DMS153 (cell line): ENCODE data around the gene SYCP2L.
"Not testable (repeated sequence)": the region's sequence is repeated elsewhere in the genome, so short reads cannot be mapped to it uniquely, and the experiment has no call there.

ENCODE experiments used
- DNase-seq: peaks from one replicate; lab custom pipeline; 2025; lab: John Stamatoyannopoulos, UW

SYCP2L gene

GRCh38 chr6:10886691-10887502 is at the start of gene SYCP2L:
Gene SYCP2L (plus strand): TSS chr6:10887052. CDS start chr6:10887127, 75 bp downstream.
- DNase-seq, result no peak

DNA sequence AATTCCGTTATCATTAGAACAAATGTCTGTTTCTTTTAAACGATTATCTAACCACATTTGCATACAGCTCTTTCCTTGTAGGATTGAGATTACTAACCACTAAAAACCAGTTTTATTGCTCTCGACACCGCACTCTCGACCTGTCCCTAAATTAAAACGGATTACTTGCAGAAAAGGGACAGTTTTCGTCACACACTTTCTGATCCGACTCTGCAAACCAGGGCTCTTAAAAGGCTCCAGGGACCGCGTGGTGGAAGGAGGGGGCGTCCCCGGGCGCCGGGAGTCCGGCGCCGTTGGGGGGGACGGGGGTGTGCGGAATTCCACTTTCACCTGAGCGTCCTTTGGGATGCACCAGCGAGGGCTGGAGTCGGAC is 49.2 kb upstream of the SYCP2L start:
- DNase-seq, result no peak

DNA sequence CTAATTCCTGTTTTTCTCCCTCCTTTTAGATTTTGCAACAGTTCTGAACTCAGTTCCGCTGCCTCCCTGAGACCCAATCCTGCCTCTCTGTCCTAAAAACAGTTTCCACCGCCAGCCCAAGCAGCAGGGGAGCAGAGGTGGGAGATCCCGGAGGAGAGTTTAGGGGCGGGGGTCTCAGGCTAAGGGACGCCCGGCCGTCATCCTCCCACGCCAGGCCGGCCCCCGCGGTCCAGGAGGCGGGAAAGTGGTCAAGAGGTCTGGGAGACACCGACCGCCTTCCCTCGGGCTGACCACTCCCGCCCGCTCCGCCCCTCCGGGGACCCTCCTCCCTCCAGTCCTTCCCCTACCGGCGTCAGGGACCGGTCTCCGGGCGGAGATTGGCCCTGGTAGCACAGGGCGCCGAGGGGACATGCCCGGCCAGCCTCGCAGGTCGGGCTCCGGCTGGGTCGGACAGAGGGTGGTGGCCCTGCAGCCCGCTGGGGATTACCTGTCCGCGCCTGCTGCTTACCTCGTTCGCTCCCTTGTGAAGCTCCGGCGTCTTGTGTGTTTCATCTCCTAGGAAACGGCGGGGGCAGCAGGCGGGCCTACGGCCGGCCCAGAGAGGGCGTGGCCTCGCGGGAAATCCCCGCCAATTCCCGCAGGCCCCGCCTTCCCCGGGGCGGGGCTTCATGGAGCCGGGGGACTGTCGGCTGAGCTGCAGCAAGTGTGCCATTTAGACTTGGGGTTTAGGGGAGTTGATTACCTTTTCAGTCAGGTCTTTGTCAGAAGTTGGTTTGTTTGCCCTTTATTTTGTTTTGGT is 48.7 kb upstream of the SYCP2L start, which contains the start of gene MAK:
TSS of gene MAK (minus strand) at position 545 of the 799 bp plus-strand sequence. CDS start 7,891 bp downstream, outside the sequence.
- DNase-seq, result peak; percentile 83

- no peak for DNase-seq
Measured at GRCh38 chr6:10838794-10839333, 48.0 kb upstream of the SYCP2L start.

DNA sequence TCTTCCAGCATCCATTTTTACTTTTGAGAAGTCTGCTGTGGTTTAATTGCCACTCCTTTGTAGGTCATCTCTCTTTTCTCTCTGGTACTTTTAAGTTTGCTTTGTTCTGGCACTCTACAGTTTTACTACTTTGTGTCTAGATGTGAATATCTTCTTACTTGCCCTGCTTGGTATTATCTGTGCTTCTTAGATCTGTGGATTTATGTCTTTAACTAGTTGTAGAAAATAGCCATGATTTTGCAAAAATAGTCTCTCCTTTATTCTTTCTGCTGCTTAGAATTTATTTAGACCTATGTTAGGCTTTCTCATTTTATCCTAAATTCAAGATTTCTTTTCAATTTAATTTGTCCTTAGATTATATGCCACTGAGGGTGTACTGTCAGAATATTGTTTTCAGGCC is 43.3 kb upstream of the SYCP2L start:
- DNase-seq, result no peak

GRCh38 chr6:10847684-10848083 is 39.2 kb upstream of the SYCP2L start:
- no peak for DNase-seq

DNA sequence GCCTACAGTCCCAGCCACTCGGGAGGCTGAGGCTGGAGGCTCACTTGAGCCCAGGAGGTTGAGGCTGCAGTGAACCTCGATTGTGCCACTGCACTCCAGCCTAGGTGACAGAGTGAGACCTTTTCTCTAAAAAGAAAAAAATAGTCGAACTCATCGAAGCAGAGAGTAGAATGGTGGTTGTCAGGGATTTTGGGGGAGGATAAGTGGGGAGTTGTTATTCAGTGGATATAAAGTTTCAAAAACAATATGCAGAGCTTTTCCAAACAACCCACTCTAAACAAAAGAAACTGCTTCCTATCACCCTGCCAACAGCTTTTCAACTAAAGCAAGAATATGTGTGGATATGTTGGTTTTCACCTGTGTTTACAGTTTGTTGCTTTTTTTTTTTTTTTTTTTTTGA is 37.0 kb upstream of the SYCP2L start:
- DNase-seq, result no peak

DNA sequence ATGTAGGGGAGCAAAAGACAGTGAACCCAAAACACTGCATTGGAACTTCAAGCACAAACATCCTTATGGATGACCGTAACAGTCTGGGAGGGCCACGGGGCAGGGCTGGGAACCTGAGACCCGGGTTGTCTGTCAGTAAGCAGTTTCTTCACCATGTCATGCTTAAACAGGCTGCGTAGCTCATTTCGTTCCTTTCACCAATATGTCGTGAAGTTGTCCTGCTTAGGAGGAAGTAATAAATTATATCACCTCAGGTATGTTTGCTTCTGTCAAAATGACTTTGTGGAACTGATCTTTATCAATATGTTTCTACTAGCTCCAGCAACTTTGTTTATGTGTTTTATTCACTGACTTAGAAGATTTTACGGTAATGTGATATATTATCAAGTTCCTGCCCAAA is 36.1 kb upstream of the SYCP2L start:
- DNase-seq, result no peak

DNA sequence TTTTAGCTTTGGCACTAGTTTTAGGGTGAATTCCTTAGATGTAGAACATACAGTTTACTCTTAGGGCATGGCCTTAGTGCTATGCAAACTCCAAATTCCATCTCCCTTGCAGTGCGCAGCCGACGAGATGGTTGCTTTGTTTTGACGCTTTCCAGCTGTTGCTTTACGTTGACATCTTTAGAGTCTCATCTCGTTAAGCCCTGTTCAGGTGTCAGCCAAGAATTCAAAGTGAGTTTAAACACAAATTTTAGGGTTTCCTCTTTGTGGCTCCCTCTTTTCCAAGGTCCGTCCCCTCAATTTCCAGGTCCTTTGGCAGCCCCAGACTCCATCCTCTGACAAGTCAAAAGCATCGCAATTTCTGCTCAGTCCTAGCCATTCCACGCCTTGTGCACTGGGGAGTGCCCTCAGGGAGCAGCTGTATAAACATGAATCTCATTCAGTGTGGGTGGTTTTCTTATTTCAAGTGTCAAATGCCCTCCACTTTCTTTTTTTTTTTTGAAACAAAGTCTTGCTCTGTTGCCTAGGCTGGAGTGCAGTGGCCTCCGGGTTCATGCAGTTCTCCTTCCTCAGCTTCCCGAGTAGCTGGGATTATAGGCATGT is 34.4 kb upstream of the SYCP2L start:
- no peak for DNase-seq

- not testable (repeated sequence) for DNase-seq
Measured at GRCh38 chr6:10853849-10854300, 33.0 kb upstream of the SYCP2L start.

GRCh38 chr6:10854922-10855632 is 31.8 kb upstream of the SYCP2L start:
- DNase-seq, result no peak

- no peak for DNase-seq
Measured at GRCh38 chr6:10857259-10857658, 29.6 kb upstream of the SYCP2L start.

DNA sequence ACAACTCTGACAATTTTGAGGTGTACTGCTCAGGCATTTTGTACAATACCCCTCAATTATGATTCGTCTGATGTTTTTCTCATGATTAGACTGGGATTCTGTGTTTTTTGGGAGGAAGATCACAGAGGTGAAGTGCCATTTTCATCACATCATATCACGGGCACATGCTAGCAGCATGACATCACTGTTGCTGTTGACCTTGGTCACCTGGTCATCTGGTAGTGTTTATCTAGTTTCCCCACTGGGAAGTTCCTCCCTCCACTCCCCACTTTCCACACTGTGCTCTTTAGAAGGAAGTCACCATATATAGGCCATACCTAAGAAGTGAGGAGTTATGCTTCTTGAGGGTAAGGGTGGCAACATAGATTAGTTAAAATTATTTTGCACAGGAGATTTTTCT is 25.8 kb upstream of the SYCP2L start:
- no peak for DNase-seq

GRCh38 chr6:10862361-10862760 is 24.5 kb upstream of the SYCP2L start:
- no peak for DNase-seq

DNA sequence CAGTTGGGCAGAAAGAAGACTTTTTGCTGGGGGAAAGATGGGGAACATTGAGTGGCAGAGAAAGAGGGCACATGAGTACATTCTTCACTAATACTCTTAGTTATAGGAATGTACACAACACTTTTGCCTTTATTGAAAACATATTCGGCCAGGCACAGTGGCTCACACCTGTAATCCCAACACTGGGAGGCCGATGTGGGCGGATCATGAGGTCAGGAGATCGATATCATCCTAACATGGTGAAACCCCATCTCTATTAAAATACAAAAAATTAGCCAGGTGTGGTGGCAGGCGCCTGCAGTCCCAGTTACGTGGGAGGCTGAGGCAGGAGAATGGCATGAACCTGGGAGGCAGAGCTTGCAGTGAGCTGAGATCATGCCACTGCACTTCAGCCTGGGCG is 23.8 kb upstream of the SYCP2L start:
- not testable (repeated sequence) for DNase-seq

GRCh38 chr6:10866709-10867108 is 20.1 kb upstream of the SYCP2L start:
- DNase-seq, result not testable (repeated sequence)

DNA sequence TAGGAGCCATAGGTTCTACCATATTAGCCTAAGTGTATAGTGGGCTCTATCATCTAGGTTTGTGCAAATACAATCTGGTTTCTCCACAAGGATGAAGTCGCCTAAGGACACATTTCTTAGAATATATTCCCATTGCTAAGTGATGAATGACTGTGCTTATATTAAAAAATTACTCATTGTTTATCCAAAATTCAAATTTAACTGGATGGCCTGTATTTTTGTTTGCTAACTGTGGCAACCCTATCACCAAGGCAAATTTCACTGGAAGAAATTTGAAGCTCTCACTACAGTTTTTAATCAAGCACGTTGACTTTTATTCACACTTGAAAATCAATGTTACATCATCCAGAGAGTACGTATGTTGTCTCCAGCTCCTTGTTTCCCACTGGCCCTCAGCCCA is 18.9 kb upstream of the SYCP2L start:
- DNase-seq, result no peak

- no peak for DNase-seq
Measured at GRCh38 chr6:10873374-10873773, 13.5 kb upstream of the SYCP2L start.

DNA sequence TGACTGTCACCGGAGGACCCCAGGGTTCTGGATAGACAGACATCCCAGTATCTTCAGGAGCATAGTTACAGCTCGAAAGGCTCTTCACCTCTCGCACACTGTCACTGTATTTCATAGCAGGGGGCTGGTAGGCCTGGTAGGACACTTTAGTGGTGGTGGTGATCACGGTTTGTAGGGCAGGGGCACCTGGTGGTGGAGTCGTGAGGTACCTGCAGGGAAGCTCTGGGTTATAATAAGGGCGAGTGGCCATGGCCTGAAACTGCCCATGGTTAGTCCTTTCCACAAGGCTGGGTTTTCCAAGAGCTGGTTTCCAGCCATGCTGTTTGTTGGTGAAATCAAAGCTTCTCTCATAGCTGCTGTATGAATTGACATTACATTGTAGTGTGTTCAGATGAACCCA is 12.6 kb upstream of the SYCP2L start:
- DNase-seq, result no peak

DNA sequence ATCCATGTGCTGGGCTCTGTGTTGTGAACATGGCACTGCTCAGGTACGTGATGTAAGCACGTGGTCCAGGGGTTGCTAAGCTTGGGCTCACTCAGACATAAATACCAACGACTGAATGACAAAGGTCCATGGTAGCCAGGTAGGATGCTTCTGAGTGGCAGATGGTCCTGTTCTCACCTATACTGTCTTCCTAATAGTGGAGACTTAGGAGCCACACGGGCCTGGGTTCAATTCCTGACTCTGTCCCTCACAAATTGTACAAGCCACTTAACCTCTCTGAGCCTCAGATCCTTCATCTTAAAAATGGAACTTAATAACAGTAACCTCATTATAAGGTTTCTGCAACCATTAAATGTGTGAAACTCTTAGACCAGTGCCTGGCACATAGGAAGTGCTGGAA is 11.8 kb upstream of the SYCP2L start:
- DNase-seq, result no peak

DNA sequence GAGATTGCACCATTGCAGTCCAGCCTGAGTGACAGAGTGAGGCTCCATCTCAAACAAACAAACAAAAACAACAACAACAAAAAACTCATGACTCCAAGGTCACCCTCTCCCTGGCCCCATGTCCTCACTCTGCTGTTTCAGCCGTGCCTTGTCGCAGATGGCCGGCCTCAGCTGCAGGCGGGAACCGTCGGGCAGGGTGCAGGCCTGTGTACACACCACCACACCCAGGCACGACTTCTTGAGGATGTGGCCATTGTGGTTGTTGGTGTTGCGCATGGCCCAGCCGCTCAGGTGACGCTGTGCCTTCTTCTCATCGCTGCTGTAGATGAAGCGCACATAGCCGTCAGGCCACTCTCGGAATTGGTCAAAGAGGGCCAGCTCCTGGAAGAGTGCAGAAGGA is 9.8 kb upstream of the SYCP2L start:
- no peak for DNase-seq

GRCh38 chr6:10877871-10878270 is 9.0 kb upstream of the SYCP2L start:
- no peak for DNase-seq
